ENCODE measurements around the gene ALOX15. TPM values are rescaled to one million over a fixed set of nuclear protein-coding genes. Genes with fewer than 3 reads are reported as not detected.
A peak's percentile ranks its signal among the peaks of the same experiment; 100 is the strongest.
"Not testable (repeated sequence)": the region's sequence is repeated elsewhere in the genome, so short reads cannot be mapped to it uniquely, and the experiment has no call there.

ALOX15 gene
- total RNA-seq, 1 experiment from 2014 or later = 0.50 TPM

DNA sequence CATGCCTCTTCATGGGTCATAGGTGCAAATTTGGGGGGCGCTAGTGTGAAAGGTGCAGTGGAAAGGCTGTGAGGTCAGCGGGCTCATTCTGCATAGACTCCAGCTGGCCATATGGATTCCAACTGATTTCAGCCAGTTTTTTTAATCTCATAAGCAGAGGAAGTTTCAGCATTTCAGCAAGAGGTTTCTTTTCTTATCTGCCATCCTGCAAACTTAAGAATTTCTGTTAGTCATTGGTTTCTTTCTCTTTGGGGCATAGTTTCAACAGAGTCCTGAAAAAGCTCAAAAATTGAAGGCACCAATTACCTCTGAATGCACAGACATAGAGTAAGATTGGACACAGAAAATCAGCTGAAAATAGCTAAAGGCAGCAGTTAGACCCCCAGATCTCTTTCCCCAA is 16.2 kb upstream of the ALOX15 start:
- ChIA-PET POLR2A (no interaction called here), CTCF (no interaction called here)
- Histone ChIP-seq H3K4me1 (no peaks in the 10 kb centered on the region), H3K4me3 (ENCODE audit: low read depth, low read length) (no peak overlapping the region), H3K9me3 (no peaks in the 10 kb centered on the region), H3K27me3 (replicated peaks; ENCODE audit: control insufficient read depth, insufficient read depth, low read length) (no peaks in the 10 kb centered on the region), H3K36me3 (ENCODE audit: control insufficient read depth, insufficient read depth, low read length) (no peaks in the 10 kb centered on the region)
- no TSS peak for BruUV-seq (replicated peaks)
- no peak for DNase-seq
- H3K4me1 Mint-ChIP-seq (ENCODE audit: low read depth, unreplicated experiment) = peaks cover 6% of the 10 kb centered on the region
- no peaks in the 10 kb centered on the region for H3K27me3 Mint-ChIP-seq (ENCODE audit: insufficient read depth, unreplicated experiment)
- TF ChIP-seq, protein P1, sequence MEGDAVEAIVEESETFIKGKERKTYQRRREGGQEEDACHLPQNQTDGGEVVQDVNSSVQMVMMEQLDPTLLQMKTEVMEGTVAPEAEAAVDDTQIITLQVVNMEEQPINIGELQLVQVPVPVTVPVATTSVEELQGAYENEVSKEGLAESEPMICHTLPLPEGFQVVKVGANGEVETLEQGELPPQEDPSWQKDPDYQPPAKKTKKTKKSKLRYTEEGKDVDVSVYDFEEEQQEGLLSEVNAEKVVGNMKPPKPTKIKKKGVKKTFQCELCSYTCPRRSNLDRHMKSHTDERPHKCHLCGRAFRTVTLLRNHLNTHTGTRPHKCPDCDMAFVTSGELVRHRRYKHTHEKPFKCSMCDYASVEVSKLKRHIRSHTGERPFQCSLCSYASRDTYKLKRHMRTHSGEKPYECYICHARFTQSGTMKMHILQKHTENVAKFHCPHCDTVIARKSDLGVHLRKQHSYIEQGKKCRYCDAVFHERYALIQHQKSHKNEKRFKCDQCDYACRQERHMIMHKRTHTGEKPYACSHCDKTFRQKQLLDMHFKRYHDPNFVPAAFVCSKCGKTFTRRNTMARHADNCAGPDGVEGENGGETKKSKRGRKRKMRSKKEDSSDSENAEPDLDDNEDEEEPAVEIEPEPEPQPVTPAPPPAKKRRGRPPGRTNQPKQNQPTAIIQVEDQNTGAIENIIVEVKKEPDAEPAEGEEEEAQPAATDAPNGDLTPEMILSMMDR (IDR thresholded peaks at IDR 0.05; ENCODE audit: insufficient read depth in 1 of 2, low read depth in 1 of 2, low read length in 1 of 2, severe bottlenecking in 1 of 2, unreplicated experiment in 1 of 2) = no peak
- no peaks in the 10 kb centered on the region for H3K9me3 Mint-ChIP-seq (ENCODE audit: unreplicated experiment)
- H3K36me3 Mint-ChIP-seq (ENCODE audit: insufficient read depth, unreplicated experiment) = no peaks in the 10 kb centered on the region
- no peak overlapping the region for H3K4me3 Mint-ChIP-seq (ENCODE audit: unreplicated experiment)
- intact Hi-C loops (cut with micrococcal nuclease; ENCODE audit: unreplicated experiment) = no loop called here
- no peak overlapping the region for H3K27ac Mint-ChIP-seq (ENCODE audit: unreplicated experiment)

DNA sequence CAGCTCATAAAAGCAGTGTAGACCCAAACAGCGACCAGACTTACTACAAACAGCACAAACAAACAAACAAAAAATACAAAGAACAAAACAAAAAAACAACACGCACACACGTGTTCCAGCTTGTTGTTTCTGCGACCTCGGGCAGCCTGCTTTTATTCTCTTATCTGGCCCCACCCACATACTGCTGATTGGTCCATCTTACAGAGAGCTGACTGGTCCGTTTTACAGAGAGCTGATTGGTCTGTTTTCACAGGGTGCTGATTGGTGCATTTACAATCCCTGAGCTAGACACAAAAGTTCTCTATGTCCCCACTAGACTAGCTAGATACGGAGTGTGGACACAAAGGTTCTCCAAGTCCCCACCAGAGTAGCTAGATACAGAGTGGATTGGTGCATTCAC is 14.5 kb upstream of the ALOX15 start:
- intact Hi-C loops (cut with micrococcal nuclease; ENCODE audit: unreplicated experiment); POLR2A ChIA-PET; H3K4me3 ChIP-seq (ENCODE audit: low read depth, low read length); H3K27ac Mint-ChIP-seq (ENCODE audit: unreplicated experiment); DNase-seq; H3K9me3 Mint-ChIP-seq (ENCODE audit: unreplicated experiment); H3K4me1 ChIP-seq; BruUV-seq (replicated peaks); H3K4me1 Mint-ChIP-seq (ENCODE audit: low read depth, unreplicated experiment); H3K36me3 Mint-ChIP-seq (ENCODE audit: insufficient read depth, unreplicated experiment); H3K27me3 Mint-ChIP-seq (ENCODE audit: insufficient read depth, unreplicated experiment); H3K4me3 Mint-ChIP-seq (ENCODE audit: unreplicated experiment); H3K9me3 ChIP-seq; H3K27me3 ChIP-seq (replicated peaks; ENCODE audit: control insufficient read depth, insufficient read depth, low read length); H3K36me3 ChIP-seq (ENCODE audit: control insufficient read depth, insufficient read depth, low read length); CTCF ChIA-PET: not testable (repeated sequence)

DNA sequence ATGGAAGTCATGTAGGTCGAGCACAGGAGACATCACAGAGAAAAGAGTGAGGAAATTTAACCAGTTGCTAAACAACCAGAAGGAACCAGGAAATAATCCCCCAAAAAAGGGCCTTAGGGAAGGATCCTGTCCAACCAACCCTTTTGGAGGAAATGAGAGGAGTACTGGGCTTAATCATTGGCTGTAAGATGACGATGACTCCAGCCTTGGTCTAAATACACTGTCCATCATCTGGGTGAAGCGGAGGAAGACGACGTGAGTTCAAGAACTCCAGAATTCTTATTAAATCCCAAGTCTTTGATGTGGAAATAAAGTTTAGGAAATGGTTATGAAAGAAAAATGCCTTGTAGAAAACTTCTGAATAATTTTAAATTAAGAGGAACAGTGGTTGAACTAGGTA is 11.5 kb upstream of the ALOX15 start:
- intact Hi-C loops (cut with micrococcal nuclease; ENCODE audit: unreplicated experiment) = no loop called here
- H3K27me3 Mint-ChIP-seq (ENCODE audit: insufficient read depth, unreplicated experiment) = no peaks in the 10 kb centered on the region
- peaks cover 6% of the 10 kb centered on the region for H3K4me1 Mint-ChIP-seq (ENCODE audit: low read depth, unreplicated experiment)
- H3K27ac Mint-ChIP-seq (ENCODE audit: unreplicated experiment) = no peak overlapping the region
- no peaks in the 10 kb centered on the region for H3K9me3 Mint-ChIP-seq (ENCODE audit: unreplicated experiment)
- POLR2A ChIA-PET = no interaction called here
- BruUV-seq (replicated peaks) = no TSS peak
- no peak overlapping the region for H3K4me3 Mint-ChIP-seq (ENCODE audit: unreplicated experiment)
- H3K4me1 ChIP-seq = no peaks in the 10 kb centered on the region
- H3K36me3 ChIP-seq (ENCODE audit: control insufficient read depth, insufficient read depth, low read length) = no peaks in the 10 kb centered on the region
- no peaks in the 10 kb centered on the region for H3K9me3 ChIP-seq
- CTCF ChIA-PET = no interaction called here
- no peak for DNase-seq
- no peaks in the 10 kb centered on the region for H3K36me3 Mint-ChIP-seq (ENCODE audit: insufficient read depth, unreplicated experiment)
- no peak overlapping the region for H3K4me3 ChIP-seq (ENCODE audit: low read depth, low read length)
- H3K27me3 ChIP-seq (replicated peaks; ENCODE audit: control insufficient read depth, insufficient read depth, low read length) = no peaks in the 10 kb centered on the region
- TF ChIP-seq, protein P1 (IDR thresholded peaks at IDR 0.05; ENCODE audit: insufficient read depth in 1 of 2, low read depth in 1 of 2, low read length in 1 of 2, severe bottlenecking in 1 of 2, unreplicated experiment in 1 of 2) = no peak

DNA sequence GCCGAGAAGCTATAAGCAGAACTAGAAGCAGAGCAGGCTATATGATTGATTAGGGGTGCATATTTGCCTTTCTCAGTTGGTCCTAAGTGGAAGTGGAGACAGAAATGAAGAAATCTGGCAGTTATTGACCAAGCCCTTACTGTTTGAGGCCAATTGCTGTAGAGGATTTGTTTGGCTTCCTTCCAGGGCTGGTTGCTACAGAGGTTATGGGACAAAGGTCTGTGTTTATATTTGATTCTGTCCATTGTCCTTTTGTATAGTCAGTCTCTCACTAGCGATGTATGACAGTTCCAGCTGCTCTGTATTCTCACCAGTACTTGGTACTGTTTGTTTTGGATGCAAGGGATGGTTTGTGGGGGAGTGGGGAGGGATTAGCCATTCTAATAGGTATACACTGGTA is 7.3 kb upstream of the ALOX15 start:
- TF ChIP-seq, protein P1 (IDR thresholded peaks at IDR 0.05; ENCODE audit: insufficient read depth in 1 of 2, low read depth in 1 of 2, low read length in 1 of 2, severe bottlenecking in 1 of 2, unreplicated experiment in 1 of 2) = no peak
- Histone ChIP-seq H3K9me3 (no peaks in the 10 kb centered on the region), H3K4me3 (ENCODE audit: low read depth, low read length) (no peak overlapping the region), H3K27me3 (replicated peaks; ENCODE audit: control insufficient read depth, insufficient read depth, low read length) (no peaks in the 10 kb centered on the region), H3K4me1 (no peaks in the 10 kb centered on the region), H3K36me3 (ENCODE audit: control insufficient read depth, insufficient read depth, low read length) (no peaks in the 10 kb centered on the region)
- no peaks in the 10 kb centered on the region for H3K9me3 Mint-ChIP-seq (ENCODE audit: unreplicated experiment)
- DNase-seq = peak in 1 of 2 experiments; percentile 39
- H3K4me3 Mint-ChIP-seq (ENCODE audit: unreplicated experiment) = no peak overlapping the region
- peaks cover 6% of the 10 kb centered on the region for H3K4me1 Mint-ChIP-seq (ENCODE audit: low read depth, unreplicated experiment)
- H3K27me3 Mint-ChIP-seq (ENCODE audit: insufficient read depth, unreplicated experiment) = no peaks in the 10 kb centered on the region
- H3K27ac Mint-ChIP-seq (ENCODE audit: unreplicated experiment) = peak overlapping the region; percentile 22
- intact Hi-C loops (cut with micrococcal nuclease; ENCODE audit: unreplicated experiment) = no loop called here
- ChIA-PET CTCF (no interaction called here), POLR2A (no interaction called here)
- H3K36me3 Mint-ChIP-seq (ENCODE audit: insufficient read depth, unreplicated experiment) = no peaks in the 10 kb centered on the region
- no TSS peak for BruUV-seq (replicated peaks)
